Type B pancreatic cell (in vitro differentiated cells): Measurements from ENCODE around the gene DMD. TPM values are rescaled to one million over a fixed set of nuclear protein-coding genes. Genes with fewer than 3 reads are reported as not detected.

Source experiments
- DNase-seq: peaks from one replicate; pipeline ENCODE4 v3.0.0; 2021; ENCODE audit warnings: mixed read lengths; ENCODE audit not compliant: unreplicated experiment; ENCODE audit errors: extremely low spot score
- H3K27ac Mint-ChIP-seq: 2 replicates; pipeline ENCODE4 v1.8.0; 2021; ENCODE audit warnings: mild to moderate bottlenecking, mixed read lengths
- H3K27me3 Mint-ChIP-seq: 2 replicates; pipeline ENCODE4 v1.8.0; 2021; ENCODE audit warnings: mixed read lengths
- H3K36me3 Mint-ChIP-seq: 2 replicates; pipeline ENCODE4 v1.8.0; 2021; ENCODE audit warnings: mixed read lengths
- H3K4me1 Mint-ChIP-seq: one replicate; pipeline ENCODE4 v1.8.0; 2021; ENCODE audit warnings: mixed read lengths; ENCODE audit not compliant: unreplicated experiment
- H3K4me3 Mint-ChIP-seq: 2 replicates; pipeline ENCODE4 v1.8.0; 2021; ENCODE audit warnings: mild to moderate bottlenecking, mixed read lengths
- H3K9me3 Mint-ChIP-seq: 2 replicates; pipeline ENCODE4 v1.8.0; 2021; ENCODE audit warnings: mixed read lengths
- CTCF ChIP-seq: fragments of 200-600 bp; sonication (generic); conservative IDR thresholded peaks from 2 replicates; pipeline ENCODE4 v1.5.0; 2021; ENCODE audit warnings: antibody characterized with exemption, mild to moderate bottlenecking
- total RNA-seq: library from RNA; stranded (reverse); gene quantifications from 2 replicates; pipeline ENCODE4 v1.2.1, GENCODE V29; 2021; ENCODE audit warnings: low replicate concordance

DMD gene
- total RNA-seq, 1 donor from 2014 or later, result 57.1 TPM

- DNase-seq, result no peak
- H3K36me3 Mint-ChIP-seq, result no peaks in the 10 kb centered on the region
- no peak overlapping the region for H3K4me3 Mint-ChIP-seq
- H3K27me3 Mint-ChIP-seq, result no peaks in the 10 kb centered on the region
- H3K27ac Mint-ChIP-seq, result no peak overlapping the region
- no peaks in the 10 kb centered on the region for H3K4me1 Mint-ChIP-seq
- H3K9me3 Mint-ChIP-seq, result peaks cover 4% of the 10 kb centered on the region
- TF ChIP-seq CTCF, result no peak
Observed at GRCh38 chrX:31547816-31548215, 1663.5 kb downstream of the DMD start.

DNA sequence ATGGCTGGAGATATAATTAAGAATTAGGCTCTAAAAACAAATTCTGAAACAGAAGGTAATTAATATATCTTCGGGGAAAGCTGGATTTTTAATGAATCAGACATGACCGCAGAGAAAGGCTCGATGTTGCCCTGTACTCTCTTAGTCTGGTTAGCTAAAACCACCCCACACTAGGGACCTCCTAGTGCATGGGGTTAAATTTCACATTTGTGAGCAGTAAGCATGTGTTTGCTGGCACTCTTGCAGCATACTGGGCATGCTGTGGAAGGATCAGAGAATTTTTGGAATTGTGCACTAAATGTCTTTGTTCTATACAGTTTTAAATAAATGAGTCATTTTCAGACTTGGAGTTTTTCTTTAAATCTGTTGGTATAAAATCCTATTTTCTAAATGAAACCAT lies 1663.9 kb downstream of the DMD start:
- H3K4me3 Mint-ChIP-seq, result no peak overlapping the region
- H3K27ac Mint-ChIP-seq, result no peak overlapping the region
- H3K36me3 Mint-ChIP-seq, result no peaks in the 10 kb centered on the region
- TF ChIP-seq CTCF, result no peak
- H3K9me3 Mint-ChIP-seq, result peaks cover 6% of the 10 kb centered on the region
- H3K27me3 Mint-ChIP-seq, result no peaks in the 10 kb centered on the region
- no peak for DNase-seq
- H3K4me1 Mint-ChIP-seq, result no peaks in the 10 kb centered on the region

GRCh38 chrX:31546126-31546525 lies 1665.2 kb downstream of the DMD start:
- no peak for TF ChIP-seq CTCF
- H3K4me1 Mint-ChIP-seq, result no peaks in the 10 kb centered on the region
- H3K9me3 Mint-ChIP-seq, result peaks cover 12% of the 10 kb centered on the region
- H3K4me3 Mint-ChIP-seq, result no peak overlapping the region
- no peak for DNase-seq
- H3K36me3 Mint-ChIP-seq, result no peaks in the 10 kb centered on the region
- H3K27ac Mint-ChIP-seq, result no peak overlapping the region
- no peaks in the 10 kb centered on the region for H3K27me3 Mint-ChIP-seq

DNA sequence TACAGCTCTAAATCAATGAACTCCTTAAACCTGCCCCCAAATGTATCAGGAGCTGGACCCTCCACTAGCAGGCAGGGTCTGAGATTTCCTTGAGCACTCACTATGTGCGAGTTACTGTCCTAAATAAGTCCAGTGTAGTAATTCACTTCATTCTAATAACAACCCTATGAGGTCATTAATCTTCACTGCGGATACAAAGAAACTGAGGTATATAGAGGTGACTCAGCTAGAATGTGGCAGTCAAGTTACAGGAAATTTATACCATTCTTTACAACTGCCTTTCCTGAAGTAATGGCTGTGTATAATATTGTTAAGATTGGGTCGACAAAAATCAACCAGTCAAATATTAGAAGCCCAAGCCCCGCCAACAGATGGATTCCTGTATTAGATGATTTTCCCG lies 1665.6 kb downstream of the DMD start:
- Mint-ChIP-seq H3K4me1 (no peaks in the 10 kb centered on the region), H3K27ac (no peak overlapping the region), H3K27me3 (no peaks in the 10 kb centered on the region), H3K9me3 (peaks cover 12% of the 10 kb centered on the region), H3K36me3 (no peaks in the 10 kb centered on the region), H3K4me3 (no peak overlapping the region)
- no peak for TF ChIP-seq CTCF
- no peak for DNase-seq

GRCh38 chrX:31545191-31545590 lies 1666.2 kb downstream of the DMD start:
- Mint-ChIP-seq H3K27ac (no peak overlapping the region), H3K27me3 (no peaks in the 10 kb centered on the region), H3K4me1 (no peaks in the 10 kb centered on the region), H3K36me3 (no peaks in the 10 kb centered on the region), H3K4me3 (no peak overlapping the region), H3K9me3 (peaks cover 12% of the 10 kb centered on the region)
- TF ChIP-seq CTCF, result no peak
- no peak for DNase-seq

GRCh38 chrX:31543634-31544033 lies 1667.7 kb downstream of the DMD start:
- H3K27me3 Mint-ChIP-seq, result no peaks in the 10 kb centered on the region
- DNase-seq, result no peak
- peaks cover 12% of the 10 kb centered on the region for H3K9me3 Mint-ChIP-seq
- H3K4me3 Mint-ChIP-seq, result no peak overlapping the region
- no peaks in the 10 kb centered on the region for H3K4me1 Mint-ChIP-seq
- H3K27ac Mint-ChIP-seq, result no peak overlapping the region
- no peak for TF ChIP-seq CTCF
- no peaks in the 10 kb centered on the region for H3K36me3 Mint-ChIP-seq
